Measurements from ENCODE around the gene ABLIM1.

DNA sequence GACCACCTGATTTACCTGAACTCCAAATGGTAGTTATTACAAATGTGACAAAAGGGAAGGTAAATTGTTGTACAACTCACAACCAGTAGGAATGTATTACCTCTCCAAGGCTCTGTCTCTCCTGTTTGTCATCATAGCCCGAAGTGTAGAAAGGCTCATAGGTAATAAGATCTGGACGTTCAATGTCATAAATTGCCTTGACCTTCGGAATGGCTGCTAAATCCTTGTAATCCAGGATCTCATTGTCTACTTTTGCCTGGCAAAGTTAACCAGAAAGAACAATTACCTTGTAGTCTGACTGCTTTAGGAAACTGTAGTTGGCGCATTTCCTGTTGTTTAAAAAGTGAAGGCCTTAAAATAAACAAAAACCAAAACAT lies 185.2 kb downstream of the ABLIM1 start:
- no peak for TF ChIP-seq CTCF (IDR thresholded peaks at IDR 0.05; ENCODE audit: insufficient read depth, low read depth, low read length)
- TF ChIP-seq EZH2 (IDR thresholded peaks at IDR 0.05; ENCODE audit: insufficient read depth, low read length), result no peak
